ENCODE measurements around the gene JAM3.

GRCh38 chr11:134134167-134134566 lies 65.3 kb downstream of the JAM3 start:
- TF ChIP-seq CTCF (IDR thresholded peaks at IDR 0.05) (no peak), EZH2phosphoT487 (IDR thresholded peaks at IDR 0.05) (no peak), EZH2 (IDR thresholded peaks at IDR 0.05) (no peak)
